ENCODE results near the gene JPH2.

Gene JPH2

DNA sequence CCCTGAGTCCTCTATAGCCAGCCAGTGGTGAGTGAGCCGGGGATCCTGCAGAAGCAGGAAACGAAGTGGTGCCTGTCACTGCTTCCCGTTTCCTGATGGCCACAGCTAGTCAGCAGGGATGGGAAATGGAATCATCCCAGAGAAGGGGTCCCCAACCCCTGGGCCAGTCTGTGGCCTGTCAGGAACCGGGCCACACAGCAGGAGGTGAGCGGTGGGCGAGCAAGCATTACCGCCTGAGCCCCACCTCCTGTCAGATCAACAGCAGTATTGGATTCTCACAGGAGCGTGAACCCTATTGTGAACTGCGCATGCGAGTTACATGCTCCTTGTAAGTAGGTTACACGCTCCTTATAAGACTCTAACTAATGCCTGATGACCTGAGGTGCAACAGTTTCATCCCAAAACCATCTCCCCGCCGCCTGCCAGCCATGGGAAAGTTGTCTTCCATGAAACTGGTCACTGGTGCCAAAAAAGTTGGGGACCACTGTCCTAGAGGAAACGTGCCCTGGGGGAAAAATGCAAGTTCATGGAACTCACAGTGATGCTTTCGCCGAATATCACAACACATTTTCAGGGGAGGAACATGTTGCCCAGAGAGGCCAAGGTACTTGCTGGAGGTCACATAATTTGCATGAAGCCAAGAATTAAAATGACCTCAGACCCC, 113.8 kb downstream of the JPH2 start:
- no peak for DNase-seq

DNA sequence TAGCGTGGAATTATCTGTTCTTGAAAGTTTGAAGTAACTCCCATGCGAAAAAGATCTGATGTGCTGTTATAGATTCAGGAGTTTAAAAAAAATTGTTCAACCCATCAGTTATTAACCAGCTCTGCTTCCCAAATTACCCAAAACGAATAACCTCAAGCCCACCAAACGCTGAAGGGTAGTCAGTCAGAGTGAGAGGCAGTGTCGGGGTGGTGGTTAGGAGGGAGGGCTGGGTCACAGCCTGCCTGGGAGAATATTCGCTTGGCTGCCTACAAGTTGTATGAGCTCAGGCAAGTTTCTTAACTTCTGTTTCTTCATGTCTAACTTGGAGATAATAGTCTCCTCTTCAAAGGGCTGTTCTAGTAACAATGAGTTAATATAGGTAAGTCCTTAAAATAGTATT, 114.6 kb downstream of the JPH2 start:
- no peak for DNase-seq

DNA sequence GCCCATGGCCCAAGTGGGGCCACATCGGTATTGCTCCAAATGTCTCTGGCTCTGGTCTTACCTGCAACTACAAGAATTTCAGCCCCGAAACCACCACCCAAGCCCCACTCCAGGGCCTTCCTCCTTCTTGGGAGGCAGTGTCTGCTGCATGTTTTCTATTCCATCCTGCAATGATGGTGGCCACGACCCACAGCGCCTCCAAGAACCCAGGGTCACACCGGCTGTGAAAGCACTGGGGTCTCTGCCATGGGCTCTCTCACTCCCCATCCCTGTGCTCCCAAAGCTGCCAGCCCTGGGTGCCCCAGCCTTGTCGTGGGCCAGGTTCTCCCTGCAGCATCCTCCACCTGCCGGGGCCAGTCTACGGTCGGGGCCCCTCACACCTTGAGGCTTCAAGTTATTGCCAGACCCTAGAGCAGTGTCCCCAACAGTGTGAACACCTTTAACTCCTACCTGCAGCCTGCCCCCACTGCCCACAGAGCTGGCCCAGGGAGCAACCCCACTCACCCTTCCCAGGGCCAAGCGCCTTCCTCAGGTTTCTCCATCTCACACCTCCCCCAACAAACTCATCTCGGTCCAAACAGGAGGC, 115.4 kb downstream of the JPH2 start:
- no peak for DNase-seq

DNA sequence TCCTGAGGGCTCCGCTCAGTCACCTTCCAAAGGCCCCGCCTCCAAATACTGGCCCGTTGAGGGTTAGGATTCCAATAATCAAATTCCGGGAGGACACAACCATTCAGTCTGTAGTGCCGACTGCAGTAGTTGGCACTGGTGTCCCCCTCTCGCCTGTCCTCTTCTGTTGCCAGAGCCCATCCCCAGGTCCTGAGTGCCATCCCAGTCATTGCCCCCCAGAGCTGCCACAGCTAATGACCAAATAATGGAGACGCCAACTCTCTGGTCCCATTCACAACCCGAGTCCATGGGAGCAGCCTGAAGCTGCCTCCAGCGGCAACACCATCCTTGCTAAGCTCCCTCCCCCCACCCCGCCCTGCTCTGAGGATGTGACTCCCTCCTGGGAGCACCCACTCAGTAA, 115.9 kb downstream of the JPH2 start:
- no peak for DNase-seq

DNA sequence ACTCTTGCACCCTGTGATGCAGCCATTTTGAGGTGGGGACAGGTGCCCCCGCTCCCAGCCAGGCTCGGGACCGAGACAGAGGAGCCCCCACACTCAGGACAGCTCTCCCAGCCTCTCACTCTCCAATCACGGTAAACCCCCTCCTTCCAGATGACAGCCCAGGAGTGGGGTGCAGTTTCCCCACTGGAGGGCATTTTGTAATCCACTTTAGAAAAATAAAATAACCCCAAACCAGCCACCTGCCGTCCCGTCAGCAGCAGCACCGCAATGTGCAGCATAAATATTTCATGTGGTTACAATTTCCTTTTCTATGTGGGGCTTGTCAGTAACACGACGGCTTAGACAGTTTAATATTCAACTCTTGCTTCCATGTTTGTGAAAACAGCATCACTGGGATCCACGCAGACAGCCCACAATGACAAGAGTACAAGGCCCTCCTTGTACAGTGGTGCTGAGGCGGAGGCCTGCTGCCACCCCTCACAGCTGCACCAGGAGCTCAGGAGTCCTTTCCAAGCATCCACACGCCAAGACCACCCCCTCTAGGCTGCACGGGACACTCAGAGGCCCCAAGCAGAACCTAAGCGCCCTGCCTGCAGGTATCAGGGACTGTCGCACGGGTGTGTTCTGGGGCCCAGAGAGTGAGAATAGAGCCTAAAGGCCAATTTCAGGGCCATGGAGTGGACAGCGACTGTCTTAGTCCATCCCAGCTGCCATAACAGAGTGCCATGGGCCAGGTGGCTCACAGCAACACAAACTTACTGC, 116.7 kb downstream of the JPH2 start:
- no peak for DNase-seq

DNA sequence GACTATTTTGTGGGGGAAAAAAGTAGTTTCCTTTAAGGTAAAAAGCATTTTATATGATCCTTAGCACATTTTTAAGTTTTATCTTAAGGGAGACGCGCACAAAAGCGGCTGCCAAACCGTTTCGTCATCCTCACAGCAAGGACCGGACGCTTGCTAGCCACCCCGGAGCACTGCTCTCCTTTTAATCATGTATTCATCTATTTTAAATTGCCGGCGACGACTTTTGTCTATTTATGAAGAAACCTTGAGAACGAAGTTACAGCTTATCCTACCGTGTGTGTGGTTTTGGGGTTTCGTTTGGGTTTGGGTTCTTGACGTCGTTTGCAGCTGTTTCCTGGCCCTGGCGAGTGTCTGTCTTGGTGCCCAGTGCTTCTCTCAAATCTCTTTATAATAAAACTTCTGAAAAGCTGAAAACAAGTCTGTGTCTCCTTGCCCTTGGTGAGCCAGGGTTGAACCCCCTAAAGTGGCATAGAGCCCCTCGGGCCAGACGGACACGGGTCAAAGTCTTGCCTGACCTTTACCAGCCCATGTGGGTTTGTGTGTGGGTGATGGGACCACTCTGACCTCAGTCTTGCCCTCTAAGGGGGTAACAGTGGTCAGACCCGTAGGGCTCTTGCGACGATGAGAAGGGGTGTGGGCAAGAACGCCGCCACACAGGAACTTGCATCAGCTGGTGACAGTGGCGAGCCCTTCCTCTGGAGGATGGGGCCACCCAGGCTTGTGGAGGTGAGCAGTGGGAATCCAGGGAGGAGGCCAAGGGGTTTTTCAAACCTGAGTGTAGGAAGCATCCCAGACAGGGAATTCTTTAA, 117.6 kb downstream of the JPH2 start:
- no peak for DNase-seq

DNA sequence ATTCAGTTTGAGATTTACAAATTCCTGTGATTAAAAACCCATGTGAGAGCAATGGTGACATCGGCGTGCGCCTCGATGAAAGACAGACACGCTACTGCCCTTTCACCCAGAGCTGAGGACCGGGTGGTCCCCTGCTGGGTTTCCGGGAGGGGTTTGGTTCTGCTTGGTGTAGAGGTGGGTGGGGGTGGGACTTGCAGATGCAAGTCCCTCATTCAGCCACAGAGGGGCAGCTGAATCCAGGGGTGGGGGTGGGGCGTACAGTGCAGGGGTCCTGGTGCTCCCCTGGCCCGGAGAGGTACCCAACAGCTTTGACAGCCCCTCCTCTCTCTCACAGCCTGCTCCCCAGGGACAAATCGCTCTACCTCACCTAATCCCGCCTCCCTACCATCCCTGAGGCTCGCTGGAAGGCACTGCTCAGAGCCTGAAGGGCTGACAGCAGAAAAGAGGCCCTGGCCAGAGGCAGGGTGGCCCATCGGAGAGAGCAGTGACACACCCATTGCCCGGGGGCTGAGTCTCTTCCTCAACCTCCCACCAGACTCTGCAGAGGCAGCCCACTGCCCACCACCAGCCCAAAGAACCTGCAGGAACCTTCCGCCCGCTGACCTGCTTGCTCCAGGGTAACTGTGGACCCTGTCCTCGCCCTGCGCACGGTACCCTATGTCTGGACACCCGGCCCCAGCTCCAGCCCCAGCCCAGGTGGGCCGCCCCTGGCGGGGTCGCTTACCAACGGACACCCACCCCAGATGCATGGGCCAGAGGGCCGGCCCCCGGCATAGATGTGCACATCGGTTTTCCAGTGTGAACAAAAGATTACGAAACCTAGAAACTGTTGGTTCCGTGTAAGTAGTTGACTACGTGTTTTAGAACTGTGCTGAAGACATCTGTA, 118.4 kb downstream of the JPH2 start:
- DNase-seq, result no peak

DNA sequence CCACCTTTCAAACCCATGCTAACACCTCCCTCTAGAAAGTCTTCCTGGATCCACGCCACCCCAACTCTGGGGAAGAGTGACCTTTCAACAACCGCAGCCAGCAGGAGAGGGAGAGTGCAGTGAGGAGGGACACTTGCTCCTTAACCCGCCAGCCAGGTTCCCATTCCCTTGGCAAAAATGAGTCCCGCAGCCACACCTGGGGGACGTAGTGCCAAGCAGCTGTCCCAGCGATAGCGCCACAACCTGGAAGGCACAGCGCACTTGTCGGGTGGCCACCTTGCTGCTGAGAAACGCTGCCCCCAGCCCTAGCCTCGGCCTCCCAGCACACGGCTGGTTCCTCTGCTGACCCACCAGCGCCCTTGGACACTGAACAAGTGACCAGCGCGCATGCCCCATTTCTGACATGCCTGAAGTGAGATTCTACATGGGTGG, 119.3 kb downstream of the JPH2 start:
- DNase-seq, result no peak

DNA sequence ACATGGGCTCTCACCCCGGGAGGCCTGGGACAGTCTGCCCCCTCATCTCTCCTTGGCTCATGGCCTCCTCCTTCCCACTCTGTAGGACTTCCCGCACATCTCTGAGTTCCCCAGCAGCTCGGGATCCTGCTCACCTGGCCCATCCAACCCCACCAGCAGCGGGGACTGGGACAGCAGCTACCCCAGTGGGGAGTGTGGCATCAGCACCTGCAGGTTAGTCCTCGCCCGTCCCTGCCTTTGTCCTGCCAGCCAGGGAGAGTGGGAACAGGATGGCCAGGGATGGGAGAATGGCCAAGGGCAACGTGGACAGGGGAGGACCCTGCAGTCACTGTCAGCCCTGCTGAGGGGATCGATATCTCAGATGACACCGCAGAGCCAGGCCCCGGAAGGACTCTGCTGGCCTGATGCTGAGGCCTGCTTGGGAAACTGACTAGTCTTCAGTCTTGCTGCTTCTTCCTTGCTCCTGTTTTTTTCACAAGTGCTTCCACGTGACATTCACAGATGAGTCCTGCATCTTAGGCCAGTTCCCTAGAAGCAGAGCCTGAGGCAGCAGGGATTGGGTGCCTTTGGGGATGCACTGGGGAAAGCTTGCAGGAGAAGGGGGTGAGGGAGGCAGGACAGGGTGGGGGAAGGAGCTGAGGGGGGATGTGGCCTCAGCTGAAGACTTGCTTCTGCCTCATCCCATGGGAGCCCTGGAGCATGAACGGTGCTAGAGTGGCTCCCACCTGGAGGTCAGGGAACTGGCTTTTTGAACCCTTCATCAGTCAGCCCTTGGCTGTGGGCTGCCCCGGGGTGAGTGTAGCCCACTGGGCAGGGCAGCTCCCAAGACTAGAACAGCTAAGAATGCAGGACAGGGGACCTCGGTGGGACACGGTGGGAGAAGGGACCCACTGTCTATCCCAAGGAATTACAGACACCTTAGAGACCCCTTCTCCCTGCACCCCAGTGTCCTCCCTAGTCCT, 120.1 kb downstream of the JPH2 start:
- DNase-seq, result no peak

DNA sequence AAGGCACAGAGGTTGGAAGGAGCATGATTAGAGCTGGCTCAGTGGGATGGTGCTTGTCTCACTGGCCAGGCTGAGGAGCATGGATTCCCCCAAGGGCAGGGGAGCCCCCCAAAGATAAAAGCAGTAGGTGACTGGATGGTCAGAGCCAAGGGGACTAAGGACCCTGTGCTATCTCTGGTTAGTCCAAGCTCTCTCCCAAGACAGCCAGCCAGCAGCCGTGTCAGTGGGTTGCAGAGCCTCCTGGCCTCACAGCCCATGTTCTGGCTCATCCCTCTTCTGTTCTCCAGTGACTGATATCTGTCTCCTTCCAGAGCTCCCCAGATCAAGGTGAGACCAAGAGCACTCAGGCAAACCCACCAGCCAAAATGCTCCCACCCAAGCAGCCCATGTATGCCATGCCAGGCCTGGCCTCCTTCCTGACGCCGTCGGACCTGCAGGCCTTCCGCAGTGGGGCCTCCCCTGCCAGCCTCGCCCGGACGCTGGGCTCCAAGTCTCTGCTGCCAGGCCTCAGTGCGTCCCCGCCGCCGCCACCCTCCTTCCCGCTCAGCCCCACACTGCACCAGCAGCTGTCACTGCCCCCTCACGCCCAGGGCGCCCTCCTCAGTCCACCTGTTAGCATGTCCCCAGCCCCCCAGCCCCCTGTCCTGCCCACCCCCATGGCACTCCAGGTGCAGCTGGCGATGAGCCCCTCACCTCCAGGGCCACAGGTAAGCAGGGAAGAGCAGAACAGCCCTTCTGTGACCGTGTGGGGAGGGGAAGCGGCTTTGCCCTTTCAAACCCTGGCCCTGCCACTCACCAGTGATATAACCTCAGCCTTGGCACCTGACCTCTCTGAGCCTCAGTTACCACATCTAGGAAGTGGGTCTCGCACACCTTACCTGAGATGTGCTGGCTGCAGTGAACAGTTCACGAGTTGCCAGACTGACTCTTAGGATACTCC, 121.3 kb downstream of the JPH2 start:
- DNase-seq, result no peak

DNA sequence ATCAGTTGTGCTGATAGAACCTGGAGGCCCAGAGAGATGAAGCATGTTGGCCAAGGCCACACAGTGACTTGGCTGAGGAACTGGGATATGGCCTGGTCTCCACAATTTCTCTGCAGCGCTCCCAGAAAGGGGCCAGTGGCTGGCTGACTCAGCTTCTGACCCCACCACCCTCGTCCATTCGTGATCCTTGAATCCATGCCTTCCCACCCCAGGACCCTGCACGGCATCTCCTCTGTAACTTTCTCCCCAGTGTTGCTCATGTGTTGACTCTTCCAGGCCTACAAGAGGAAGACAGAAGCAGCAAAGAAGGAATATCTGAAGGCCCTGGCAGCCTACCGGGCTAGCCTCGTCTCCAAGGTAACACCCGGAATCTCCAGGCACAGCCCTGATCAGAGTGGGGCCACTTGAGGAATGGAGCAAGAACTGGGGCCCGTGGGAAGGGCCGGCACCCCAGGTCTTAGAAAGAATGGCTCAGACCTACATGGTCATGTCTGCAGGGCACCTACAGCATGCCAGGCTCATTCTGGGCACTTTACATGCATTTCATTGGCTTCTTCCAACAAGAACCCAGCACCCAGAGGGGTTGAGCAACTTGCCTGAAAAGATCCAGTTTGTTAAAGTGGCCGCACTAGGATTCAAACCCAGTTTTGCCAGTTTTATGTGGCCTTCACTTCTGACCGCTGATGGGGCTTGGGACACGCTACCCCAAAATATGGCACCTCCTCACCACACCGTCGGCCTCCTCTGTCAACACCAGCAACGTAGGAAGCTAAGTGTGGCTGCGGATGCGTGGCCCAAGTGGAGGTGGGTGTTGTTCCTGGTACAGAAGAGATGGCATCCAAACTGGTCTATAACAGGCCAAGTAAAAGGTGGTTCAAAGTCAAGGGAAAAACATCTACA, 122.2 kb downstream of the JPH2 start:
- no peak for DNase-seq

Data from GDM1 (cell line).